ENCODE results near the gene IL17RB.

Gene IL17RB

DNA sequence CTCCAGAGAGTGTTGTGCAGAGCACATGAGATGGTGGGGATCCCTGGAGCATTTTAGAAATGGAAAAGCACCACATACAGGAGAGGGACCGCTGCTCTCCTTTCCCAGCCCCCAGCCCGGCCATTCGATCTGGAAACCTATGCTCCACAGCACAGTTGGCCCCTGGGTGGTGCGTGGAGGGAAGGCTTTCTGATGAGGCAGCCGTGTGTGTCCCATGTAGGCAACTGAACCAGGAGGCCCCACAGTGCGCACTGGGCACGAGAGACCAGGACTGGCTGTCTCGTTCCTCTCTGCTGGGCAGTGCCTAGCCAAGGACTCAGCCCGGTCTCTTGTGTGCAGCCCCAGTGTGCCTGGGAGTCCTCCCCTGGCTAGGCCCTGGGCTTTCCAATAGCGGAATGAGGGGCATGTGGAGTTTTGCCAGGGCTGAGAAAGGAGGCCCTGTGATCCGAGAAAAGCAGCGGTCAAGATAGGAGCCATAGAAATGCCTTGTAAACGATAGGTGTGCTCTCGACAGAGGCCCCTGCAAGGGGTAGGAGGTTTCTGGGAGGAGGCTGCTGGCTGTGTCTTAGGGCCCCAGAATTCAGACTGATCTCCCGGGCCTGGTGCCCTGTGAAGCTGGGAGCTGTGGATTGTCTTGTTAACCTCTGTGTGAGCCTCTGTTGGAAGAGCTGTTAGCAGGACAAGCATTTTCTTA is 39.1 kb upstream of the IL17RB start:
- TF ChIP-seq, protein P1, sequence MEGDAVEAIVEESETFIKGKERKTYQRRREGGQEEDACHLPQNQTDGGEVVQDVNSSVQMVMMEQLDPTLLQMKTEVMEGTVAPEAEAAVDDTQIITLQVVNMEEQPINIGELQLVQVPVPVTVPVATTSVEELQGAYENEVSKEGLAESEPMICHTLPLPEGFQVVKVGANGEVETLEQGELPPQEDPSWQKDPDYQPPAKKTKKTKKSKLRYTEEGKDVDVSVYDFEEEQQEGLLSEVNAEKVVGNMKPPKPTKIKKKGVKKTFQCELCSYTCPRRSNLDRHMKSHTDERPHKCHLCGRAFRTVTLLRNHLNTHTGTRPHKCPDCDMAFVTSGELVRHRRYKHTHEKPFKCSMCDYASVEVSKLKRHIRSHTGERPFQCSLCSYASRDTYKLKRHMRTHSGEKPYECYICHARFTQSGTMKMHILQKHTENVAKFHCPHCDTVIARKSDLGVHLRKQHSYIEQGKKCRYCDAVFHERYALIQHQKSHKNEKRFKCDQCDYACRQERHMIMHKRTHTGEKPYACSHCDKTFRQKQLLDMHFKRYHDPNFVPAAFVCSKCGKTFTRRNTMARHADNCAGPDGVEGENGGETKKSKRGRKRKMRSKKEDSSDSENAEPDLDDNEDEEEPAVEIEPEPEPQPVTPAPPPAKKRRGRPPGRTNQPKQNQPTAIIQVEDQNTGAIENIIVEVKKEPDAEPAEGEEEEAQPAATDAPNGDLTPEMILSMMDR (IDR thresholded peaks at IDR 0.05) = no peak
- DNase-seq (ENCODE audit: low spot score) = peak; percentile 55
- no peak overlapping the region for H3K4me3 ChIP-seq
- H3K27ac ChIP-seq = no peak overlapping the region

DNA sequence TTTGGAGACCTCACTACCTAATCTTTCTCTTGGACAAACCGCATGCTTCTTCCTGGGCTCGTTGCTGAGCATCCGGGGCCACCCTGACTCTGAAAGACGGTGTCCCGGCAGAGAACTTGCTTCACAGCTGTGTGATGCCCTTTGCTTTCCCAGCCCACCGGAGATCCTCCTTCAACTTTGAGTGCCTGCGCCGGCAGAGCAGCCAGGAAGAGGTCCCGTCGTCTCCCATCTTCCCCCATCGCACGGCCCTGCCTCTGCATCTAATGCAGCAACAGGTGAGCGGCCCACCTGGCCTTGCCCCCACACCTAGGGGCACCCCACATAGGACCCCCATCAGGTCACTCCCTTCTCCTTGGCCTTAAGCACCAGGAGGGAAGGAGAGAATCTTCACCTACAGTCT is 37.9 kb upstream of the IL17RB start:
- H3K4me3 ChIP-seq = no peak overlapping the region
- TF ChIP-seq, protein P1 (IDR thresholded peaks at IDR 0.05) = no peak
- no peak overlapping the region for H3K27ac ChIP-seq
- DNase-seq (ENCODE audit: low spot score) = peak; percentile 14

DNA sequence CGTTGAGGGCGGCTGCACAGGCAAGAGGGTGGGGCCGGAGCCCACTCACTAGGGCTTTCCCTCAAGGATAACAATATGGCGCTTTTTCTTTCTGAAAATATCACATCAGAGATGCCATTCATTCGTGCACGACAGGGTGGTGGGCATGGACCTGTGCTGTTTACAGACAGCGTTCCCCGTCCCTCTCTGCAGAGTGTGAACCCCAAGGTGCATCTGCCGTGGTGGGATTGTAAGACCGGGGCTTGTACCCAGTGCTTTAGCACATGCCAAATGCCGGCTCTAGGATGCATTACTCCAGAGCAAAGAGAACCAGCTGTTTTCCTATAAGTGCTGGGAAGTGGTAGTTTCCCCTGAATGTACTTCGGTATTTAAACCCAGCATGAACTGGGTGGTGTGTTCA is 37.1 kb upstream of the IL17RB start:
- TF ChIP-seq, protein P1 (IDR thresholded peaks at IDR 0.05) = no peak
- Histone ChIP-seq H3K4me3 (no peak overlapping the region), H3K27ac (no peak overlapping the region)
- peak; percentile 50 for DNase-seq (ENCODE audit: low spot score)

DNA sequence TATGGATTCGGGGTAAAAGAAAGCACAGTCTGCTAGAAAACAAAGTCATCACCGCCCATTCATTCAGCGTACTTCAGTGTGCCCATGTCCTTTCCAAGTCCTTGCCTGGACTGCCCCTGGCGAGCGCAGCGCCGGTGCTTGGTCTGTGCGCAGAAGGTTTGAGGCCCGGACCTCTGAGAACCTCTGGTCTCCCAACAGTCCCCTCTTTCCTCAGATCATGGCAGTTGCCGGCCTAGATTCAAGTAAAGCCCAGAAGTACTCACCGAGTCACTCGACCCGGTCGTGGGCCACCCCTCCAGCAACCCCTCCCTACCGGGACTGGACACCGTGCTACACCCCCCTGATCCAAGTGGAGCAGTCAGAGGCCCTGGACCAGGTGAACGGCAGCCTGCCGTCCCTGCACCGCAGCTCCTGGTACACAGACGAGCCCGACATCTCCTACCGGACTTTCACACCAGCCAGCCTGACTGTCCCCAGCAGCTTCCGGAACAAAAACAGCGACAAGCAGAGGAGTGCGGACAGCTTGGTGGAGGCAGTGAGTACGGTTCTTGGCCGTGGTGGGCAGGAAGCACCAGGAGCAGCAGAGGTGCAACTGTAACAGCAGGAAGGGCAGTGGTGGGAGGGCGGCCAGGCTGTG is 36.5 kb upstream of the IL17RB start:
- DNase-seq (ENCODE audit: low spot score) = peak; percentile 58
- TF ChIP-seq, protein P1 (IDR thresholded peaks at IDR 0.05) = no peak
- H3K27ac ChIP-seq = no peak overlapping the region

DNA sequence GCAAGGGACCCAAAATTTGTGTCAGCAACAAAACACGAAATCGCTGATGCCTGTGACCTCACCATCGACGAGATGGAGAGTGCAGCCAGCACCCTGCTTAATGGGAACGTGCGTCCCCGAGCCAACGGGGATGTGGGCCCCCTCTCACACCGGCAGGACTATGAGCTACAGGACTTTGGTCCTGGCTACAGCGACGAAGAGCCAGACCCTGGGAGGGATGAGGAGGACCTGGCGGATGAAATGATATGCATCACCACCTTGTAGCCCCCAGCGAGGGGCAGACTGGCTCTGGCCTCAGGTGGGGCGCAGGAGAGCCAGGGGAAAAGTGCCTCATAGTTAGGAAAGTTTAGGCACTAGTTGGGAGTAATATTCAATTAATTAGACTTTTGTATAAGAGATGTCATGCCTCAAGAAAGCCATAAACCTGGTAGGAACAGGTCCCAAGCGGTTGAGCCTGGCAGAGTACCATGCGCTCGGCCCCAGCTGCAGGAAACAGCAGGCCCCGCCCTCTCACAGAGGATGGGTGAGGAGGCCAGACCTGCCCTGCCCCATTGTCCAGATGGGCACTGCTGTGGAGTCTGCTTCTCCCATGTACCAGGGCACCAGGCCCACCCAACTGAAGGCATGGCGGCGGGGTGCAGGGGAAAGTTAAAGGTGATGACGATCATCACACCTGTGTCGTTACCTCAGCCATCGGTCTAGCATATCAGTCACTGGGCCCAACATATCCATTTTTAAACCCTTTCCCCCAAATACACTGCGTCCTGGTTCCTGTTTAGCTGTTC is 35.0 kb upstream of the IL17RB start:
- peak; percentile 47 for DNase-seq (ENCODE audit: low spot score)
- H3K4me3 ChIP-seq = no peak overlapping the region
- H3K27ac ChIP-seq = no peak overlapping the region
- TF ChIP-seq, protein P1 (IDR thresholded peaks at IDR 0.05) = no peak

More for the DNA sequence above, 36.5 kb upstream of the IL17RB start:
- no peak overlapping the region for H3K4me3 ChIP-seq

DNA sequence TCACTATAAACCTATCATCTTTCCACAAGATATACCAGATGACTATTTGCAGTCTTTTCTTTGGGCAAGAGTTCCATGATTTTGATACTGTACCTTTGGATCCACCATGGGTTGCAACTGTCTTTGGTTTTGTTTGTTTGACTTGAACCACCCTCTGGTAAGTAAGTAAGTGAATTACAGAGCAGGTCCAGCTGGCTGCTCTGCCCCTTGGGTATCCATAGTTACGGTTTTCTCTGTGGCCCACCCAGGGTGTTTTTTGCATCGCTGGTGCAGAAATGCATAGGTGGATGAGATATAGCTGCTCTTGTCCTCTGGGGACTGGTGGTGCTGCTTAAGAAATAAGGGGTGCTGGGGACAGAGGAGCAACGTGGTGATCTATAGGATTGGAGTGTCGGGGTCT is 33.9 kb upstream of the IL17RB start:
- TF ChIP-seq, protein P1 (IDR thresholded peaks at IDR 0.05) = no peak

More for the DNA sequence above, 33.9 kb upstream of the IL17RB start:
- H3K27ac ChIP-seq = no peak overlapping the region
- H3K4me3 ChIP-seq = no peak overlapping the region
- DNase-seq (ENCODE audit: low spot score) = peak; percentile 33

Measured in coronary artery (tissue), 2 donors.